ENCODE results near the gene TLK2. TPM values are rescaled to one million over a fixed set of nuclear protein-coding genes. Genes with fewer than 3 reads are reported as not detected.
"Not testable (repeated sequence)": the region's sequence is repeated elsewhere in the genome, so short reads cannot be mapped to it uniquely, and the experiment has no call there.

Gene TLK2
- polyA plus RNA-seq, 1 of the 3 experiments (the other 2 are of a cell fraction), result 51.9 TPM

DNA sequence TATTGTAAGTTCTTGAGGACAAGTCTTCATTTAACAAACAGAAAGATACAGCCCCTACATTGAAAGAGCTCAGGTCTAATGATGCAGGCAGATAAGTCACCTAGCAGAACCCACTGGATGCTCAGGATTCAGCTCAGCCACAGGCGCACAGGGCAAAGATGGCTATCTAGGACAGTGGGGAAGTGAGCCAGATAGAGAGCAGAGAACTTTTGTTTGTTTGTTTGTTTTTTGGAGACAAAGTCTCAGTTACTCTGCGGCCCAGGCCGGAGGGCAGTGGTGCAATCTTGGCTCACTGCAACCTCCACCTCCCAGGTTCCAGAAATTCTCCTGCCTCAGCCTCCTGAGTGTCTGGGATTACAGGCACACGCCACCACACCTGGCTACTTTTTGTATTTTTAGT is 34.6 kb upstream of the TLK2 start:
- Histone ChIP-seq H2AFZ (ENCODE audit: low read depth) (no peak overlapping the region), H3K79me2 (ENCODE audit: insufficient read depth) (no peaks in the 10 kb centered on the region), H3K4me2 (no peak overlapping the region), H3K4me1 (ENCODE audit: control insufficient read depth in 1 of 2, insufficient read depth in 2 of 2, low read depth in 1 of 2, low read length in 1 of 2) (no peaks in the 10 kb centered on the region), H3K9ac (no peak overlapping the region), H3K27ac (ENCODE audit: low read depth in 2 of 2, low read length in 1 of 2) (no peak overlapping the region), H3K4me3 (ENCODE audit: low read depth in 2 of 2, low read length in 1 of 2) (no peak overlapping the region), H3K36me3 (replicated peaks in 1 of 2; ENCODE audit: control insufficient read depth in 1 of 2, insufficient read depth in 2 of 2, low read length in 1 of 2) (peaks cover 34 to 75% of the 10 kb centered on the region in 2 experiments), H3F3A (replicated peaks; ENCODE audit: insufficient read depth) (peaks cover 4% of the 10 kb centered on the region), H3K9me2 (no peaks in the 10 kb centered on the region), H3K27me3 (ENCODE audit: insufficient read depth) (no peaks in the 10 kb centered on the region), H3K9me3 (no peaks in the 10 kb centered on the region), H4K20me1 (ENCODE audit: insufficient read depth) (no peaks in the 10 kb centered on the region)
- CTCF ChIA-PET, result no interaction called here
- WGBS (ENCODE audit: low lambda C conversion rate), result 100% methylated on average over 4 of the region's 4 CpGs
- DNase-seq, result no peak
- POLR2A ChIA-PET, result no interaction called here
- TF ChIP-seq, protein P1, sequence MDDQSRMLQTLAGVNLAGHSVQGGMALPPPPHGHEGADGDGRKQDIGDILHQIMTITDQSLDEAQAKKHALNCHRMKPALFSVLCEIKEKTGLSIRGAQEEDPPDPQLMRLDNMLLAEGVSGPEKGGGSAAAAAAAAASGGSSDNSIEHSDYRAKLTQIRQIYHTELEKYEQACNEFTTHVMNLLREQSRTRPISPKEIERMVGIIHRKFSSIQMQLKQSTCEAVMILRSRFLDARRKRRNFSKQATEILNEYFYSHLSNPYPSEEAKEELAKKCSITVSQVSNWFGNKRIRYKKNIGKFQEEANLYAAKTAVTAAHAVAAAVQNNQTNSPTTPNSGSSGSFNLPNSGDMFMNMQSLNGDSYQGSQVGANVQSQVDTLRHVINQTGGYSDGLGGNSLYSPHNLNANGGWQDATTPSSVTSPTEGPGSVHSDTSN (IDR thresholded peaks at IDR 0.05), result no peak
- TF ChIP-seq CHD2 (IDR thresholded peaks at IDR 0.05; ENCODE audit: low read length, partially characterized antibody) (no peak), RAD21 (IDR thresholded peaks at IDR 0.05; ENCODE audit: low read length) (no peak), EZH2phosphoT487 (IDR thresholded peaks at IDR 0.05; ENCODE audit: borderline replicate concordance, low read depth) (no peak), YY1 (IDR thresholded peaks at IDR 0.05; ENCODE audit: low read depth) (no peak), NRF1 (IDR thresholded peaks at IDR 0.05; ENCODE audit: low read depth, low read length) (no peak), FOSL2 (IDR thresholded peaks at IDR 0.05; ENCODE audit: borderline replicate concordance, low read depth) (no peak), TCF12 (IDR thresholded peaks at IDR 0.05) (no peak), JUND (IDR thresholded peaks at IDR 0.05) (no peak), POLR2AphosphoS5 (IDR thresholded peaks at IDR 0.05; ENCODE audit: low read depth, low read length) (no peak), FOXJ3 (CRISPR knock-in tag; IDR thresholded peaks at IDR 0.05) (no peak), NFIC (IDR thresholded peaks at IDR 0.05; ENCODE audit: borderline replicate concordance) (no peak)
- TF ChIP-seq, protein P2, sequence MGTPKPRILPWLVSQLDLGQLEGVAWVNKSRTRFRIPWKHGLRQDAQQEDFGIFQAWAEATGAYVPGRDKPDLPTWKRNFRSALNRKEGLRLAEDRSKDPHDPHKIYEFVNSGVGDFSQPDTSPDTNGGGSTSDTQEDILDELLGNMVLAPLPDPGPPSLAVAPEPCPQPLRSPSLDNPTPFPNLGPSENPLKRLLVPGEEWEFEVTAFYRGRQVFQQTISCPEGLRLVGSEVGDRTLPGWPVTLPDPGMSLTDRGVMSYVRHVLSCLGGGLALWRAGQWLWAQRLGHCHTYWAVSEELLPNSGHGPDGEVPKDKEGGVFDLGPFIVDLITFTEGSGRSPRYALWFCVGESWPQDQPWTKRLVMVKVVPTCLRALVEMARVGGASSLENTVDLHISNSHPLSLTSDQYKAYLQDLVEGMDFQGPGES (IDR thresholded peaks at IDR 0.05; ENCODE audit: low read depth, low read length), result no peak
- TF ChIP-seq, protein P3, sequence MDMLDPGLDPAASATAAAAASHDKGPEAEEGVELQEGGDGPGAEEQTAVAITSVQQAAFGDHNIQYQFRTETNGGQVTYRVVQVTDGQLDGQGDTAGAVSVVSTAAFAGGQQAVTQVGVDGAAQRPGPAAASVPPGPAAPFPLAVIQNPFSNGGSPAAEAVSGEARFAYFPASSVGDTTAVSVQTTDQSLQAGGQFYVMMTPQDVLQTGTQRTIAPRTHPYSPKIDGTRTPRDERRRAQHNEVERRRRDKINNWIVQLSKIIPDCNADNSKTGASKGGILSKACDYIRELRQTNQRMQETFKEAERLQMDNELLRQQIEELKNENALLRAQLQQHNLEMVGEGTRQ (IDR thresholded peaks at IDR 0.05; ENCODE audit: borderline replicate concordance, low read depth, low read length), result no peak

DNA sequence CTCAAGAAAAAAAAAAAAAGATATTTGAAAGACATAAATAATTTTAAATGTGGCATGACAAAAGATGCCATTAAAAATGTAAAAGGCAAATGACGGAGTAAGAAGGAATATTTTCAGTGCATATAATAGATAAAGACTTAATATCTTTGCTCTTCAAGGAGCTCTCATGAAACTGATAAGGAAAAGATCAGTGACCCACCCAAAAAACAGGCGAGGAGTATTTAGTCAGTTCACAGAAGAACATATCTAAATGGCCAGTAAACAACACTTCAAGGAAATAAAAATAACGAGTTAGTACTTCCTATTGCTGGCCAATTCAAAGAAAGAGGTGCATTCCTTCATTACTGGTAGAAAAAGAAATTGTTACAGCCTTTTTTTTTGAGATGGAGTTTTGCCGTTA is 32.8 kb upstream of the TLK2 start:
- H3K36me3 ChIP-seq (replicated peaks in 1 of 2; ENCODE audit: control insufficient read depth in 1 of 2, insufficient read depth in 2 of 2, low read length in 1 of 2), result peaks cover 33 to 67% of the 10 kb centered on the region in 2 experiments
- H4K20me1 ChIP-seq (ENCODE audit: insufficient read depth); H3K27ac ChIP-seq (ENCODE audit: low read depth in 2 of 2, low read length in 1 of 2); H3K79me2 ChIP-seq (ENCODE audit: insufficient read depth); H3K9me3 ChIP-seq; H3K4me1 ChIP-seq (ENCODE audit: control insufficient read depth in 1 of 2, insufficient read depth in 2 of 2, low read depth in 1 of 2, low read length in 1 of 2); H3K27me3 ChIP-seq (ENCODE audit: insufficient read depth); H3K9me2 ChIP-seq; H3K4me2 ChIP-seq; CTCF ChIA-PET; POLR2A ChIA-PET; H3F3A ChIP-seq (replicated peaks; ENCODE audit: insufficient read depth); H3K9ac ChIP-seq; H3K4me3 ChIP-seq (ENCODE audit: low read depth in 2 of 2, low read length in 1 of 2); DNase-seq; H2AFZ ChIP-seq (ENCODE audit: low read depth): not testable (repeated sequence)
- 94% methylated on average over 4 of the region's 4 CpGs for WGBS (ENCODE audit: low lambda C conversion rate)

DNA sequence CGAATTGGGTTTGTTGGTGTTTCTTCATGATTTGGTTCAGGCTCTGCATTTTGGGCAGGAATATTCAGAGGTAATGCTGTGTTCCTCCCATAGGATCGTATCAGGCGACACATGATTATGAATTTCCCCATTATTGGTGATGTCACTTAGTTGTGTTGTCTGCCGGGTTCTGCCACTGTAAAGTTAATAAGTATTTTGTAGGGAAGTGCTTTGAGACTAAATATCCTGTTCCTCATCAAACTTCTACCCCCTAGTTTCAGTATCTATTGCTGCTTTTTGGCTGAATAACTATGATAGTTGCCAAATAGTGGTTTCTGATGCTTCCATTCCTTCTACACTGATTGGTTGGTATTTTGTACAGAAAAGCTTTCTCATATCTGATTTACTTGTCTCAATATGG is 26.4 kb upstream of the TLK2 start:
- peaks cover 11% of the 10 kb centered on the region for H3F3A ChIP-seq (replicated peaks; ENCODE audit: insufficient read depth)
- H3K79me2 ChIP-seq (ENCODE audit: insufficient read depth); H3K9me3 ChIP-seq; H3K9me2 ChIP-seq; H3K27ac ChIP-seq (ENCODE audit: low read depth in 2 of 2, low read length in 1 of 2); CTCF ChIA-PET; H3K4me3 ChIP-seq (ENCODE audit: low read depth in 2 of 2, low read length in 1 of 2); H3K4me1 ChIP-seq (ENCODE audit: control insufficient read depth in 1 of 2, insufficient read depth in 2 of 2, low read depth in 1 of 2, low read length in 1 of 2); H3K27me3 ChIP-seq (ENCODE audit: insufficient read depth); H4K20me1 ChIP-seq (ENCODE audit: insufficient read depth); POLR2A ChIA-PET; DNase-seq; H2AFZ ChIP-seq (ENCODE audit: low read depth); H3K9ac ChIP-seq; H3K4me2 ChIP-seq: not testable (repeated sequence)
- H3K36me3 ChIP-seq (replicated peaks in 1 of 2; ENCODE audit: control insufficient read depth in 1 of 2, insufficient read depth in 2 of 2, low read length in 1 of 2), result peaks cover 14 to 16% of the 10 kb centered on the region in 2 experiments
- 88% methylated on average over 4 of the region's 4 CpGs for WGBS (ENCODE audit: low lambda C conversion rate)

DNA sequence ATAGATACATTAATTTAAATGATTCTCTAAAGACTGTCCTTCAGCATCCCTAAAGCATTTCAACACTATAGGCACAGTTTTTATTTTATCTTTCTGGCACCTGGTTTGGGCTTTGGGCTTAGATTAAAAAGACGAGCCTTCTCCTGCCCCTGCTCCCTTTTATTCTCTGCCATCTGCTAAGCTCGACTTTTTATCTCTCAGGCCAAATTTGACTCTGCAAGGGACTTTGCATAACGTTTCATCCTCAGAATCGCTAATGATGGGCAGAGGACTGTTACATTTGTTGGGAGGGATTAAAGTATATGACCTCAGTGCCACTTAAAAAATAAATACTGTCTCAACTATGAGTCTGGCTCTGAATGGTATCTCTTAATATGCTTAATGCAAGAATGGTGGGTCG is 25.6 kb upstream of the TLK2 start:
- H4K20me1 ChIP-seq (ENCODE audit: insufficient read depth); H3K9ac ChIP-seq; H3K27me3 ChIP-seq (ENCODE audit: insufficient read depth); DNase-seq; H3K9me3 ChIP-seq; CTCF ChIA-PET; H3K9me2 ChIP-seq; H3K36me3 ChIP-seq (replicated peaks in 1 of 2; ENCODE audit: control insufficient read depth in 1 of 2, insufficient read depth in 2 of 2, low read length in 1 of 2); POLR2A ChIA-PET; H3K79me2 ChIP-seq (ENCODE audit: insufficient read depth); H3K4me1 ChIP-seq (ENCODE audit: control insufficient read depth in 1 of 2, insufficient read depth in 2 of 2, low read depth in 1 of 2, low read length in 1 of 2); H3K4me3 ChIP-seq (ENCODE audit: low read depth in 2 of 2, low read length in 1 of 2); H3K4me2 ChIP-seq; H2AFZ ChIP-seq (ENCODE audit: low read depth); H3K27ac ChIP-seq (ENCODE audit: low read depth in 2 of 2, low read length in 1 of 2): not testable (repeated sequence)
- WGBS (ENCODE audit: low lambda C conversion rate), result 77% methylated on average over 5 of the region's 5 CpGs
- H3F3A ChIP-seq (replicated peaks; ENCODE audit: insufficient read depth), result peaks cover 11% of the 10 kb centered on the region

Measured in SK-N-SH (cell line).